K562 (cell line): ENCODE measurements around the gene TNIK.

Experiments used
- BACH1 ChIP-seq: fragments of 200-800 bp; sonication (Bioruptor generic); IDR thresholded peaks from 2 replicates; pipeline ENCODE4 v1.6.1; 2016; ENCODE audit warnings: missing genetic modification characterization, missing compliant biosample characterization
- CEBPB ChIP-seq: fragments of 450-650 bp; IDR thresholded peaks from 2 replicates; pipeline ENCODE4 v1.6.1; 2016; ENCODE audit warnings: missing genetic modification characterization, missing compliant biosample characterization
- FOXA3 ChIP-seq, 2 experiments: fragments of 450-650 bp in 1 of 2; sonication (generic) in 1 of 2; formaldehyde crosslinking; IDR thresholded peaks in 1 of 2; conservative IDR thresholded peaks in 1 of 2; 2 replicates each; pipeline versions ENCODE4 v1.4.0 to v1.8.0; 2020 to 2022; ENCODE audit warnings: mild to moderate bottlenecking in 2 of 2, missing genetic modification reagents in 1 of 2
- GATA2 ChIP-seq: sonication (generic); formaldehyde crosslinking; IDR thresholded peaks from 2 replicates; pipeline ENCODE4 v1.4.0; 2020; ENCODE audit warnings: mild to moderate bottlenecking, missing genetic modification reagents
- MAFK ChIP-seq: IDR thresholded peaks from 2 replicates; pipeline ENCODE4 v1.6.1; 2011; ENCODE audit warnings: low read length, improper control_type of control experiment
- SMARCA5 ChIP-seq: fragments of 450-650 bp; IDR thresholded peaks from 2 replicates; pipeline ENCODE4 v1.6.1; 2016
- ZNF217 ChIP-seq: sonication (generic); formaldehyde crosslinking; IDR thresholded peaks from 2 replicates; pipeline ENCODE4 v1.8.0; 2022; ENCODE audit warnings: mild to moderate bottlenecking, missing genetic modification reagents

- TF ChIP-seq MAFK = no peak
- no peak for TF ChIP-seq GATA2 (CRISPR knock-in tag)
- TF ChIP-seq BACH1 (tag) = no peak
- no peak for TF ChIP-seq ZNF217 (CRISPR knock-in tag)
- no peak for TF ChIP-seq CEBPB (tag)
- TF ChIP-seq FOXA3 (CRISPR knock-in tag; conservative IDR thresholded peaks at IDR 0.05 in 1 of 2, IDR thresholded peaks at IDR 0.05 in 1 of 2) = no peak
- TF ChIP-seq SMARCA5 = no peak
These were observed 400.2 kb downstream of the TNIK start for GRCh38 chr3:171059978-171060377.
